ENCODE results near the gene AHRR. TPM values are rescaled to one million over a fixed set of nuclear protein-coding genes. Genes with fewer than 3 reads are reported as not detected.
A peak's percentile ranks its signal among the peaks of the same experiment; 100 is the strongest.

AHRR gene
- total RNA-seq, 1 experiment from 2014 or later = 1.9 TPM

- H3K9me2 ChIP-seq (replicated peaks; ENCODE audit: low read length) = no peaks in the 10 kb centered on the region
- no TSS peak for BruUV-seq (replicated peaks)
- H3K79me2 ChIP-seq (ENCODE audit: low read length) = peaks cover 37% of the 10 kb centered on the region
- no peak for TF ChIP-seq EZH2 (IDR thresholded peaks at IDR 0.05; ENCODE audit: low read length, unreplicated experiment)
- TF ChIP-seq CTCF (conservative IDR thresholded peaks at IDR 0.05; ENCODE audit: low read depth, low read length) = no peak
- TF ChIP-seq EZH2phosphoT487 (IDR thresholded peaks at IDR 0.05; ENCODE audit: borderline replicate concordance, low read length) = no peak
- no peaks in the 10 kb centered on the region for H3K27me3 ChIP-seq (ENCODE audit: low read length)
- POLR2A ChIA-PET (ENCODE audit: unreplicated experiment) = no interaction called here
- ATAC-seq = no peak
- peak overlapping the region; percentile 93; the same call in 1 of the 2 replicates for H3K9ac ChIP-seq (ENCODE audit: low read length)
- no peak overlapping the region for H2AFZ ChIP-seq (ENCODE audit: low read length)
- H3K36me3 ChIP-seq (ENCODE audit: low read depth, low read length) = no peaks in the 10 kb centered on the region
- H3F3A ChIP-seq (ENCODE audit: low read length, unreplicated experiment) = no peaks in the 10 kb centered on the region
- H4K20me1 ChIP-seq (ENCODE audit: low read length) = no peaks in the 10 kb centered on the region
- H3K9me3 ChIP-seq (ENCODE audit: low read length) = no peaks in the 10 kb centered on the region
- no peak overlapping the region for H3K27ac ChIP-seq (ENCODE audit: low read length)
- H3K4me3 ChIP-seq (ENCODE audit: low read length) = peak overlapping the region; percentile 92
- CTCF ChIA-PET = no interaction called here
- H3K4me1 ChIP-seq (ENCODE audit: insufficient read depth, low read length) = peaks cover 32% of the 10 kb centered on the region
- no peak for DNase-seq
- peak overlapping the region; percentile 100 for H3K4me2 ChIP-seq (ENCODE audit: low read length)
- intact Hi-C loops (cut with micrococcal nuclease) = loop anchor here (10.0 kb wide), 1 partner anchor 143 kb away; the partner anchor contains the start of gene CEP72
Observed at GRCh38 chr5:471750-472058, 150.2 kb downstream of the AHRR start.

- no peak for DNase-seq
Observed at GRCh38 chr5:472076-472655, 150.7 kb downstream of the AHRR start.

More at GRCh38 chr5:472076-472655, 150.7 kb downstream of the AHRR start:
- Histone ChIP-seq H4K20me1 (ENCODE audit: low read length) (no peaks in the 10 kb centered on the region), H3K27ac (ENCODE audit: low read length) (peak overlapping the region; percentile 48), H3K27me3 (ENCODE audit: low read length) (no peaks in the 10 kb centered on the region), H3K36me3 (ENCODE audit: low read depth, low read length) (no peaks in the 10 kb centered on the region), H3K9me2 (replicated peaks; ENCODE audit: low read length) (no peaks in the 10 kb centered on the region), H3K9me3 (ENCODE audit: low read length) (no peaks in the 10 kb centered on the region), H3K4me1 (ENCODE audit: insufficient read depth, low read length) (peaks cover 32% of the 10 kb centered on the region), H3K4me3 (ENCODE audit: low read length) (peak overlapping the region; percentile 92), H3F3A (ENCODE audit: low read length, unreplicated experiment) (no peaks in the 10 kb centered on the region), H2AFZ (ENCODE audit: low read length) (peak overlapping the region; percentile 93), H3K4me2 (ENCODE audit: low read length) (peak overlapping the region; percentile 100), H3K79me2 (ENCODE audit: low read length) (peaks cover 37% of the 10 kb centered on the region), H3K9ac (ENCODE audit: low read length) (peak overlapping the region; percentile 93)
- ChIA-PET CTCF (interaction anchor here (0.5 kb wide), 1 partner anchor 10 kb away, joined by 3 read pairs; no protein-coding TSS in a partner anchor), POLR2A (ENCODE audit: unreplicated experiment) (no interaction called here)
- intact Hi-C loops (cut with micrococcal nuclease) = loop anchor here (10.0 kb wide), 1 partner anchor 143 kb away; the partner anchor contains the start of gene CEP72
- peak; percentile 8 for ATAC-seq
- BruUV-seq (replicated peaks) = no TSS peak
- TF ChIP-seq EZH2phosphoT487 (IDR thresholded peaks at IDR 0.05; ENCODE audit: borderline replicate concordance, low read length) = no peak
- TF ChIP-seq CTCF (conservative IDR thresholded peaks at IDR 0.05; ENCODE audit: low read depth, low read length) = no peak
- TF ChIP-seq EZH2 (IDR thresholded peaks at IDR 0.05; ENCODE audit: low read length, unreplicated experiment) = no peak
